Measurements from ENCODE around the gene CNIH3.

Gene CNIH3

GRCh38 chr1:224734261-224734935 lies 118.3 kb downstream of the CNIH3 start:
- Histone ChIP-seq H3K27me3 (ENCODE audit: control insufficient read depth in 2 of 2, insufficient read depth in 2 of 2, low read length in 2 of 2) (peaks cover 0 to 2% of the 10 kb centered on the region in 2 donors), H3K36me3 (ENCODE audit: control insufficient read depth in 2 of 2, insufficient read depth in 2 of 2, low read length in 2 of 2) (no peaks in the 10 kb centered on the region), H3K9ac (ENCODE audit: low read depth in 1 of 2, low read length in 2 of 2) (no peak overlapping the region)

GRCh38 chr1:224735159-224735558 lies 119.0 kb downstream of the CNIH3 start:
- Histone ChIP-seq H3K27ac (ENCODE audit: low read depth in 2 of 2, low read length in 2 of 2) (no peak overlapping the region), H3K27me3 (ENCODE audit: control insufficient read depth in 2 of 2, insufficient read depth in 2 of 2, low read length in 2 of 2) (peaks cover 0 to 2% of the 10 kb centered on the region in 2 donors), H3K4me1 (ENCODE audit: control insufficient read depth in 2 of 2, insufficient read depth in 2 of 2, low read length in 2 of 2) (peaks cover 0 to 3% of the 10 kb centered on the region in 2 donors), H3K9me3 (ENCODE audit: control insufficient read depth in 2 of 2, low read length in 2 of 2) (no peaks in the 10 kb centered on the region), H3K4me3 (ENCODE audit: low read length in 2 of 2) (no peak overlapping the region), H3K36me3 (ENCODE audit: control insufficient read depth in 2 of 2, insufficient read depth in 2 of 2, low read length in 2 of 2) (no peaks in the 10 kb centered on the region), H3K9ac (ENCODE audit: low read depth in 1 of 2, low read length in 2 of 2) (no peak overlapping the region)

More at GRCh38 chr1:224734261-224734935, 118.3 kb downstream of the CNIH3 start:
- Histone ChIP-seq H3K4me3 (ENCODE audit: low read length in 2 of 2) (no peak overlapping the region), H3K4me1 (ENCODE audit: control insufficient read depth in 2 of 2, insufficient read depth in 2 of 2, low read length in 2 of 2) (peaks cover 0 to 3% of the 10 kb centered on the region in 2 donors), H3K9me3 (ENCODE audit: control insufficient read depth in 2 of 2, low read length in 2 of 2) (no peaks in the 10 kb centered on the region), H3K27ac (ENCODE audit: low read depth in 2 of 2, low read length in 2 of 2) (no peak overlapping the region)

- no peak overlapping the region for H3K4me3 ChIP-seq (ENCODE audit: low read length in 2 of 2)
- H3K36me3 ChIP-seq (ENCODE audit: control insufficient read depth in 2 of 2, insufficient read depth in 2 of 2, low read length in 2 of 2): no peaks in the 10 kb centered on the region
- H3K9me3 ChIP-seq (ENCODE audit: control insufficient read depth in 2 of 2, low read length in 2 of 2): no peaks in the 10 kb centered on the region
- H3K4me1 ChIP-seq (ENCODE audit: control insufficient read depth in 2 of 2, insufficient read depth in 2 of 2, low read length in 2 of 2): peaks cover 0 to 3% of the 10 kb centered on the region in 2 donors
- H3K27ac ChIP-seq (ENCODE audit: low read depth in 2 of 2, low read length in 2 of 2): no peak overlapping the region
- H3K9ac ChIP-seq (ENCODE audit: low read depth in 1 of 2, low read length in 2 of 2): no peak overlapping the region
- peaks cover 0 to 2% of the 10 kb centered on the region in 2 donors for H3K27me3 ChIP-seq (ENCODE audit: control insufficient read depth in 2 of 2, insufficient read depth in 2 of 2, low read length in 2 of 2)
These were observed 120.7 kb downstream of the CNIH3 start for GRCh38 chr1:224736619-224737352.

GRCh38 chr1:224737353-224737727 lies 121.2 kb downstream of the CNIH3 start:
- Histone ChIP-seq H3K9ac (ENCODE audit: low read depth in 1 of 2, low read length in 2 of 2) (no peak overlapping the region), H3K27ac (ENCODE audit: low read depth in 2 of 2, low read length in 2 of 2) (no peak overlapping the region), H3K36me3 (ENCODE audit: control insufficient read depth in 2 of 2, insufficient read depth in 2 of 2, low read length in 2 of 2) (no peaks in the 10 kb centered on the region), H3K9me3 (ENCODE audit: control insufficient read depth in 2 of 2, low read length in 2 of 2) (no peaks in the 10 kb centered on the region), H3K4me1 (ENCODE audit: control insufficient read depth in 2 of 2, insufficient read depth in 2 of 2, low read length in 2 of 2) (peaks cover 0 to 3% of the 10 kb centered on the region in 2 donors), H3K27me3 (ENCODE audit: control insufficient read depth in 2 of 2, insufficient read depth in 2 of 2, low read length in 2 of 2) (peaks cover 0 to 2% of the 10 kb centered on the region in 2 donors), H3K4me3 (ENCODE audit: low read length in 2 of 2) (no peak overlapping the region)

GRCh38 chr1:224739303-224739996 lies 123.3 kb downstream of the CNIH3 start:
- Histone ChIP-seq H3K9ac (ENCODE audit: low read depth in 1 of 2, low read length in 2 of 2) (no peak overlapping the region), H3K36me3 (ENCODE audit: control insufficient read depth in 2 of 2, insufficient read depth in 2 of 2, low read length in 2 of 2) (no peaks in the 10 kb centered on the region), H3K27ac (ENCODE audit: low read depth in 2 of 2, low read length in 2 of 2) (no peak overlapping the region), H3K27me3 (ENCODE audit: control insufficient read depth in 2 of 2, insufficient read depth in 2 of 2, low read length in 2 of 2) (peaks cover 0 to 2% of the 10 kb centered on the region in 2 donors), H3K4me3 (ENCODE audit: low read length in 2 of 2) (no peak overlapping the region), H3K4me1 (ENCODE audit: control insufficient read depth in 2 of 2, insufficient read depth in 2 of 2, low read length in 2 of 2) (no peaks in the 10 kb centered on the region), H3K9me3 (ENCODE audit: control insufficient read depth in 2 of 2, low read length in 2 of 2) (no peaks in the 10 kb centered on the region)

- Histone ChIP-seq H3K27me3 (ENCODE audit: control insufficient read depth in 2 of 2, insufficient read depth in 2 of 2, low read length in 2 of 2) (peaks cover 0 to 2% of the 10 kb centered on the region in 2 donors), H3K4me3 (ENCODE audit: low read length in 2 of 2) (no peak overlapping the region), H3K27ac (ENCODE audit: low read depth in 2 of 2, low read length in 2 of 2) (no peak overlapping the region), H3K9ac (ENCODE audit: low read depth in 1 of 2, low read length in 2 of 2) (no peak overlapping the region), H3K36me3 (ENCODE audit: control insufficient read depth in 2 of 2, insufficient read depth in 2 of 2, low read length in 2 of 2) (no peaks in the 10 kb centered on the region), H3K9me3 (ENCODE audit: control insufficient read depth in 2 of 2, low read length in 2 of 2) (no peaks in the 10 kb centered on the region), H3K4me1 (ENCODE audit: control insufficient read depth in 2 of 2, insufficient read depth in 2 of 2, low read length in 2 of 2) (no peaks in the 10 kb centered on the region)
These were observed 124.0 kb downstream of the CNIH3 start for GRCh38 chr1:224739997-224740684.

GRCh38 chr1:224740685-224741052 lies 124.6 kb downstream of the CNIH3 start:
- Histone ChIP-seq H3K9ac (ENCODE audit: low read depth in 1 of 2, low read length in 2 of 2) (no peak overlapping the region), H3K36me3 (ENCODE audit: control insufficient read depth in 2 of 2, insufficient read depth in 2 of 2, low read length in 2 of 2) (no peaks in the 10 kb centered on the region), H3K4me1 (ENCODE audit: control insufficient read depth in 2 of 2, insufficient read depth in 2 of 2, low read length in 2 of 2) (no peaks in the 10 kb centered on the region), H3K9me3 (ENCODE audit: control insufficient read depth in 2 of 2, low read length in 2 of 2) (no peaks in the 10 kb centered on the region), H3K27me3 (ENCODE audit: control insufficient read depth in 2 of 2, insufficient read depth in 2 of 2, low read length in 2 of 2) (peaks cover 0 to 2% of the 10 kb centered on the region in 2 donors), H3K27ac (ENCODE audit: low read depth in 2 of 2, low read length in 2 of 2) (no peak overlapping the region), H3K4me3 (ENCODE audit: low read length in 2 of 2) (no peak overlapping the region)

- Histone ChIP-seq H3K4me1 (ENCODE audit: control insufficient read depth in 2 of 2, insufficient read depth in 2 of 2, low read length in 2 of 2) (no peaks in the 10 kb centered on the region), H3K9ac (ENCODE audit: low read depth in 1 of 2, low read length in 2 of 2) (no peak overlapping the region), H3K36me3 (ENCODE audit: control insufficient read depth in 2 of 2, insufficient read depth in 2 of 2, low read length in 2 of 2) (no peaks in the 10 kb centered on the region), H3K9me3 (ENCODE audit: control insufficient read depth in 2 of 2, low read length in 2 of 2) (no peaks in the 10 kb centered on the region), H3K27ac (ENCODE audit: low read depth in 2 of 2, low read length in 2 of 2) (no peak overlapping the region), H3K4me3 (ENCODE audit: low read length in 2 of 2) (no peak overlapping the region), H3K27me3 (ENCODE audit: control insufficient read depth in 2 of 2, insufficient read depth in 2 of 2, low read length in 2 of 2) (no peaks in the 10 kb centered on the region)
These were observed 126.2 kb downstream of the CNIH3 start for GRCh38 chr1:224742349-224742748.

- Histone ChIP-seq H3K36me3 (ENCODE audit: control insufficient read depth in 2 of 2, insufficient read depth in 2 of 2, low read length in 2 of 2) (no peaks in the 10 kb centered on the region), H3K9ac (ENCODE audit: low read depth in 1 of 2, low read length in 2 of 2) (no peak overlapping the region), H3K27me3 (ENCODE audit: control insufficient read depth in 2 of 2, insufficient read depth in 2 of 2, low read length in 2 of 2) (no peaks in the 10 kb centered on the region), H3K9me3 (ENCODE audit: control insufficient read depth in 2 of 2, low read length in 2 of 2) (no peaks in the 10 kb centered on the region), H3K27ac (ENCODE audit: low read depth in 2 of 2, low read length in 2 of 2) (no peak overlapping the region), H3K4me3 (ENCODE audit: low read length in 2 of 2) (no peak overlapping the region), H3K4me1 (ENCODE audit: control insufficient read depth in 2 of 2, insufficient read depth in 2 of 2, low read length in 2 of 2) (no peaks in the 10 kb centered on the region)
These were observed 127.6 kb downstream of the CNIH3 start for GRCh38 chr1:224743608-224744164.
